ENCODE data around the gene DLK1.

The DLK1 gene

DNA sequence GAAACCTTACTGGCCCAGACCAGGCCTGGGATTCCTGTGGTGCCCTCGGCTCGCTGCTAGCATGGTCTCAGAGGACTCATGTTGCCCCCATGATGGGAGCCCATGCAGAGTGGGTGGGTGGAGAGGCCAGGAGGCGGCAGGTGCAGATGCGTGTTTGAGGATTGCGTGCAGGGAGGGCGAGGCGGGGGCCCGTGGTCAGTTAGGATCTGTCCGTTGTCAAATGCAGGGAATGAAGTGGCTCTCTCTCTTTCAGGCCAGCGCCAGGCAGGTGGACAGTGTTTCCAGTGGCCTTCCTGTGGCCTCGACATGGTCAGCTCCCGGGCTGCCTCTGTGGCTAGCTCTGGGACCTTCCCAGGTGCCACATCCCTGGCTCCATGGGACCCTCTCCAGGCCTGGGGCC, 39.3 kb upstream of the DLK1 start:
- TF ChIP-seq, protein P1, sequence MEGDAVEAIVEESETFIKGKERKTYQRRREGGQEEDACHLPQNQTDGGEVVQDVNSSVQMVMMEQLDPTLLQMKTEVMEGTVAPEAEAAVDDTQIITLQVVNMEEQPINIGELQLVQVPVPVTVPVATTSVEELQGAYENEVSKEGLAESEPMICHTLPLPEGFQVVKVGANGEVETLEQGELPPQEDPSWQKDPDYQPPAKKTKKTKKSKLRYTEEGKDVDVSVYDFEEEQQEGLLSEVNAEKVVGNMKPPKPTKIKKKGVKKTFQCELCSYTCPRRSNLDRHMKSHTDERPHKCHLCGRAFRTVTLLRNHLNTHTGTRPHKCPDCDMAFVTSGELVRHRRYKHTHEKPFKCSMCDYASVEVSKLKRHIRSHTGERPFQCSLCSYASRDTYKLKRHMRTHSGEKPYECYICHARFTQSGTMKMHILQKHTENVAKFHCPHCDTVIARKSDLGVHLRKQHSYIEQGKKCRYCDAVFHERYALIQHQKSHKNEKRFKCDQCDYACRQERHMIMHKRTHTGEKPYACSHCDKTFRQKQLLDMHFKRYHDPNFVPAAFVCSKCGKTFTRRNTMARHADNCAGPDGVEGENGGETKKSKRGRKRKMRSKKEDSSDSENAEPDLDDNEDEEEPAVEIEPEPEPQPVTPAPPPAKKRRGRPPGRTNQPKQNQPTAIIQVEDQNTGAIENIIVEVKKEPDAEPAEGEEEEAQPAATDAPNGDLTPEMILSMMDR (IDR thresholded peaks at IDR 0.05; ENCODE audit: extremely low read depth, missing control alignments): no peak
- DNase-seq (ENCODE audit: low spot score): no peak

DNA sequence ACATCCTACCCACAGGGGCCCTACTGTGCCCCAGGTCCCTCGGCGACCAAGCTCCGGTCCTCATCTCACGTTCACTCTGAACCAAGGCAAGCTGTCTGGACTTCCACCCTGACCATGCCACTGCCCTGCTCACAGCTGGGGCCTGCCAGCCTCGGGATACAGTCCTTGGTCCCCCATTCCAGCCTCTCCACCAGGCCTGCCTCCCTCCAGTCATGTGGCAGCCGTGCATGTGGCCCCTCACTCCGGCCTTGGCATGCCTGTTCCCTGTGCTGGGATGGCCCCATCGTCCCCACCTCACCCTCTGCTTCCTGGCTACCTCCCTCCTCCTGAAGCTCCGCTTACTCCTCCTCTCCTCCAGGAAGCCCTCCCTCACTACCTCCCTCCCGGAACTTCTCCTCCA, 38.6 kb upstream of the DLK1 start:
- DNase-seq (ENCODE audit: low spot score): no peak
- TF ChIP-seq, protein P1 (IDR thresholded peaks at IDR 0.05; ENCODE audit: extremely low read depth, missing control alignments): no peak

DNA sequence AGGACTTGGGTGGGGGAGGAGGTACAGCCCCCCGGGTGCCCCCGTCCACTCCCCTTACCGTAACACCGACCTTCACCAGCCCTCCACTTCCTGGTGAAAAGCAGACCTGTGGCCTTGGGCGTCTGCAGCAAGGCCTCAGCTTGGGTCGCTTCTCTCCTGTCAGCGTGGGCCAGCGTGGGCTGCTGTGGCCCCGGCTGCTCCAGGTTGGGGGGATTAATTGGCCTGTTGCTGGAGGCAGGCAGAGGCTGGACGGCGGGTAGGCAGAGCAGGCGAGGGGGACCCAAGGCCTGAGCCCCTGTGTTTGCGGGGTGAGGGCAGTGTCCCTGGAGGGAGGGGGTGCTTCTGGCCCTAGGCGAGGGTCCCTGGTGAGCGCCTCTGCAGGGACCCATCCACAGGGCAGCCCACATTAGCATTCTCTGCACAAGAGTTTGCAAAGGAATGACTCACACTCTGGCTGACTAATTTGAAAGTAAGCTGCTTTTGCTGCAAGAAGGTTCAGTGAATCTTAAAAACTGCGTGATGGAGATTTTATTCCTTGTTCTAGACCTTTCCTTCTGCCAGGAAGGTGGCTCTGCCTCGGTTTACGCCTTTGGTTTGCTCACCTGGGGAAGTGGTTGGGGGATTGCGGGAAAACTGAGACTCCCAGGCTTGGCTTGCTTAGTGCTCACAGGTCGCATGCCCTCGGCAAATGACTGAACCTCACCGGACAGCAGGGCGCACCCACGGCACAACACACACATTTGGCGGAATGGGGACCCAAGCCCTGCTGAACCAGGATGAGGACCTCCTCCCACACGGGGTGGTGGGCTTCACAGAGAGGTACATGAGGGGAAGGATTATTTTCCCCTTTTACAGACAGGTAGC, 37.9 kb upstream of the DLK1 start:
- no peak for DNase-seq (ENCODE audit: low spot score)
- TF ChIP-seq, protein P1 (IDR thresholded peaks at IDR 0.05; ENCODE audit: extremely low read depth, missing control alignments): no peak

DNA sequence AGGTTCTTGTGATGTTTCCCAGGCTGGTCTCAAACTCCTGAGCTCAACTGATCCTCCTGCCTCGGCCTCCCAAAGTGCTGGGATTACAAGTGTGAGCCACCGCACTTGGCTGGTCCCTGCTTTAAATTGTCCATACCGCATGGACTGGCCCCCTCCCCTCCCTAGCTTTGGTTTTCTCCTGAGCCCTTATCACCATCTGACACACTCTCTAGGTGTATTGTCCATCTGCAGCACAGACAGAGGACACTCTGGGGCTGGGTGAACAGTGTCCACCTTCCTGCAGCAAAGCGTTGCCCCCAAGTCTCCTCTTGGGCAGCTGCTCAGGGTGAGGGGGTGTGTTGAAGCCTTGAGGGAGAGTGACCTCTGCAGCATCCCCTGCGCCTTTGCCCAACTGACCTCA, 36.0 kb upstream of the DLK1 start:
- TF ChIP-seq, protein P1 (IDR thresholded peaks at IDR 0.05; ENCODE audit: extremely low read depth, missing control alignments): no peak
- DNase-seq (ENCODE audit: low spot score): no peak

DNA sequence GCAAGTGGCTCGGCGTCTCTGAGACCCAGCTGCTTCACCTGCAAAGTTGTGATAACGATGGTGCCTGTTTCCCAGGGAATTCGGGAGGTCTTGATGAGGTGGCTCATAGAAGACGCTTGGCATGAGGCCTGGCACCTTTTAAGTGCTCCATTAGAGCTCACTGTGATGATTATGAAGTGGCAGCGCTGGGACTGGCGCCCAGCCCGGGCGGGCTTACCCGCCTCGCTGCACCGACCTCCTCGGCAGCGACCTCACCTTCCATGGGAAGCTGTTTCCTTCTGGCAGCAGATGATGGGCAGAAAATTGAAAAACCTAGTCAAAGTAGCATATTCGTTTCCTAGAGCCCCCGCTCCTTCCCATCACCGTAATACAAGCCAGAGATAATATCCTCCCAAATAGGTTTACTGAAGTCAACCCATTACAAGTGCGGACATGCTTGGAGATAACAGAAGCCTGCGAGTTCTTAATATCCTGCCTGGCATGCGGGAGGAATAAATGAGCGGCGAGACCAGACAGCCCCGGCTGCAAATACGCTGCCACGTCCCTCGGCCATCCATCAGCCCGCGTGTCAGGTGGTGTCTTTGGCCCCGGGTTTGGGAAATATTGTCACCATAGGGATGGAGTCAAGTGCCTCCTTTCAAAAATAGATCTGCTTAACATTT, 35.2 kb upstream of the DLK1 start:
- TF ChIP-seq, protein P1 (IDR thresholded peaks at IDR 0.05; ENCODE audit: extremely low read depth, missing control alignments): no peak
- DNase-seq (ENCODE audit: low spot score): no peak

DNA sequence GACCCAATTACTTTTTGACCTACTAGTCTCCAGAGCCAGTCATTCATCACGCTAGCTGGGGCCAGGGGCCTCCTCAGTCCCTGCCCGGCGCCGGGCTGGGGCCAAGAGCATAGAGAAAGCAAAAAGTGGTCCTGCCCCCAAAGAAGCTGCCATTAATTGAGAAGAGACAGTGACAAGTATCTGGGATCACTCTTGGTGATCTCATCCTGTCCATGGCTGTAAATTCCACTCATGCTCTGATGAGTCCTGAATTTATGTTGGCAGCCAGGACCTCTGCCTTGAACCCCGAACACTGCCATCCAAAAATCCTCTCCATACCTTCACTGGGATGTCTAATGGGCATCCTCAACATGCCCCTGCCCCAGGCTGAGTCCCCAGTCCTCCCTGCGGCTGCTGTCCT, 34.4 kb upstream of the DLK1 start:
- TF ChIP-seq, protein P1 (IDR thresholded peaks at IDR 0.05; ENCODE audit: extremely low read depth, missing control alignments): no peak
- no peak for DNase-seq (ENCODE audit: low spot score)

DNA sequence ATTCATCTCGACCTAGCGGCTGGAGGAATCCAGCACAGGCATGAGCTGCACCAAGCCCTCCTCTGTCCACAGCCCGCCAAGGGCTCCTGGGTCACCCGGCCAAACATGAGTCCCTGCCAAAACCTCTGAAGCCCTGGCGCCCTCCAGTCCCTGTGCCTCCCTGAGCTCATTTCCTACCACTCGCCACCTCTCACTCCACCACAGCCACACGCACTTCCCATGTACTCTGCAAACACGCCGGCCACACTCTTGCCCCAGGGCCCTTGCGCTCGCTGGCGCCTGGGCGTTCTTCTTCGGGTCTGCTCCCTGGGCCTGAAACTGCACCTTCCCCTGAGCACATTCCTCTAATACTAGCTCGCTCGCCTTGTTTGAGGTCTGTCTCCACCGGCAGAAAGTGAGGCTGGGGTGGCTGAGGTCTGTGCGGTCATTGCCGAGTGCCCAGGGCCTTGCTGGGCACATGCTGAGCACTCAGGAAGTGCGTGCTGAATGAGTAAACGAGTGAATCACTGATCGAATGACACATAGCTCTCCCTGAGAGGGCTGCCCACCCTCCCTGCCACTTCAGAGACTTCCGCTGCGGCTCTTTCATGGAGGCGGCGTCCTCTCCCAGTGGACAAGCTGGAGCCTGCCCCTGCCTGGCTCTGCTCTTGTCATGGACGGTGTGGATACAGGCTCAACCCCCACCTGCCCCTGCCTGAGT, 33.7 kb upstream of the DLK1 start:
- DNase-seq (ENCODE audit: low spot score): no peak
- TF ChIP-seq, protein P1 (IDR thresholded peaks at IDR 0.05; ENCODE audit: extremely low read depth, missing control alignments): no peak

All from GM20000 (cell line).